Stimulated activated CD8-positive, alpha-beta memory T cell treated with anti-CD3 and anti-CD28 coated beads, Interleukin-7, amount 100 ng/mL, for 4 hours (primary cell): ENCODE measurements around the gene MRPL52.

Experiments used
- DNase-seq, 2 donors: peaks; one replicate each; pipeline ENCODE4 v3.0.0-alpha.2; 2020; ENCODE audit warnings: low read depth in 2 of 2

MRPL52 gene

GRCh38 chr14:22882064-22882463 is 52.4 kb downstream of the MRPL52 start:
- no peak for DNase-seq

DNA sequence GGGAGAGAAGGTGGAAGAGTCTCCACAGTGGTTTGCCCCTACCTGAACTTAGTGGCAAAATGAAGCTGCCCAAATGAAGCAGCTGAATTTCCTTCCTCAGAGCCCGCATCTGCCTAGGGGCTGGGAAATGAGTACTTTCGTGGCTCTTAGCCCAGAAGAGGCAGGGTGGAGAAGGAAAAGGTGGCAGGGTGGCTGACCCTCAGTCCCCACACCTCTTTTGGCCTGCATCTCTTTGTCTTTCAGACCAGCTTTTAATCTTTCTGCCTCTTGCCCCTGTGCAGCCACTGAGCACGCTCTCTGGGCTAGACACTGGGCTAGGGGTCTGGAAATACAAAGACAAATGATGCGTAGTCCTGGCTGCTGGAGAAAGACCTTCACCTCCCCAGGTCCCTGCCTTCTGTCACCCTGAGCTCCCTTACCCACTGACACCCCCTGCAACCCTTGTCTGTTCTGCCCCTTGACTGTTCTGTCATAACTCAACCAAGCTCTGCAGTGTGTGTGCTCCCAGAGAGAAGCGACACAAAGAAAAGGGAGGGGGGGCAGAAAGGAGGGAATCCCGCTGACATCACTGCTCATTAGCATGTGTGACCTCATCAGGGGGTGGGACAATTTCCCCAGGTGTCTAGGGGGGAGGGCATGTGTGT is 53.0 kb downstream of the MRPL52 start:
- DNase-seq, result peak; percentile 38 to 50

- DNase-seq, result no peak
These were observed 53.7 kb downstream of the MRPL52 start, which contains the start of gene REM2 for GRCh38 chr14:22883173-22883976. Gene REM2 (plus strand): TSS chr14:22883222. CDS start chr14:22883288, 66 bp downstream.

DNA sequence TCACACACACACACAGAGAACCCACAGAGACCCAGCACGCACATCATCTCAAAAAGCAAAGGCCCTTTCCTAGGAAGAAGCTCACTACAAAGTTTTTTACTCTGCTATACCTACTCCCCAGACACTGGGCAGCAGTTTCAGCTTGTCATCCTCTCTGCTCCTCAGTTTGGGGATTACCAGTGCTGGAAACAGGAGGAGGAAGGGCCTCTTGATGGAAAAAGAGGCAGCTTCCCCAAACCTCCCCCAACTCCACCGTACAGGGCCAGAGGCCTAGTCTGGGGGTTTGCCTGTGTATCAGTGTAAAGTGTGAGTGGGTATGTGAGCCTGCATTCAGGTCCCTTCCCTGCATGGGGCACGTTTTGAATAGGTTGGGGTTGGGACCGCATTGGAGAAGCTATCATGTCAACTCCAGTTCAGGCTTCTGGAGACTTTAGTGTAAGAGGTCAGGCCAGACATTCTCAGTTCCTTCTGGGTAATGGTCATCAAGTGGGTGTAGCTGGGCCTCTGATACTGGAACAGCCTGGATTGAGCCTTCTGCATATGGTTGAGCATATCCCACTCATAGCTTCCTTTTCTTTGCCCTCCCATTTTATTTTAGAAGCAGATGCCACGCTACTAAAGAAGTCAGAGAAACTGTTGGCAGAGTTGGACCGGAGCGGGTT is 54.5 kb downstream of the MRPL52 start:
- DNase-seq, result no peak
